ENCODE measurements around the gene BOD1L1. TPM values are rescaled to one million over a fixed set of nuclear protein-coding genes. Genes with fewer than 3 reads are reported as not detected.

Gene BOD1L1
- total RNA-seq, 1 experiment from 2014 or later = 40.4 TPM

DNA sequence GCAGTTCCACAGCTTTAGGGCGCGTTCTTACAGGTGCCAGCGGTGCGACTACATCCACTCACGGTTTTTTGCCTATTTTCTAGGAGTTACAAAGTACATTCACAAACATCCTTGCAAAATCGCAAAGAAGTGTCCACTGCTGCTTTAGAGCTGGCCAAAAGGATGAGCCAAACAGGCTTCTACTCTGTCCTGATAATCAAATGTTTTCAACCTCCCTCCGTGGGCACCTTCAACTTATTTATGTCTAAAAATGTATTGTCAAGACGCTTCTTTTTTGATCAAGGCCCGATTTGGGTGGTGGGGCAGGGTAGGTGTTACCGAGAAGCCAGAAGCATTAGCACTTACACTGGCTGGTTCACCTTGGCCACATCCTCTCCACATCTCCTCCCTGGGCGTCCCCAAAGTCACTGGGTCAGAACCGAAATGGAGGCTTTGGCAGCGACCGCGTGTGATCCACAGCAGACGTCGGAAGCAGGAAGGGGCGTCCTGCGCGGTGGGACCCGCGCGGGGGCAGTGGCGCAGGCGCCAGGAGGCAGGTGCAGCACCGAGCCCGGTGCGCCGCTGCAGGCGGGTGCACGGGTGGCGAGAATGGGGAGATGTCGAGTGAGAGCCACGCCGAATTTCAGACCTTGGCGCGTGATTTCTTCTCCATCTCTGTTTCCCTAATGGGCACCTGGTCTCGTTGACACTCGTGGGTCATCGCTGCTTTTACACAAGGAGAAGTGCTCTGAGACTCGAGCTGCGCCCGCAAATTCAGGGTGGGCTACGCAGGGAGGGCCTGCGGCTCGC lies 100.1 kb downstream of the BOD1L1 start:
- Histone ChIP-seq H4K20me1 (ENCODE audit: insufficient read depth) (no peaks in the 10 kb centered on the region), H3K9me2 (ENCODE audit: insufficient read depth) (no peaks in the 10 kb centered on the region), H3K79me2 (ENCODE audit: low read depth) (no peaks in the 10 kb centered on the region), H3F3A (ENCODE audit: insufficient read depth, low read depth) (no peaks in the 10 kb centered on the region), H3K4me3 (no peak overlapping the region), H3K27ac (no peak overlapping the region), H3K27me3 (ENCODE audit: insufficient read depth, low read depth) (no peaks in the 10 kb centered on the region), H3K4me2 (no peak overlapping the region), H2AFZ (no peak overlapping the region), H3K9me3 (ENCODE audit: insufficient read depth, low read depth) (no peaks in the 10 kb centered on the region), H3K36me3 (ENCODE audit: low read depth) (no peaks in the 10 kb centered on the region), H3K4me1 (replicated peaks; ENCODE audit: insufficient read depth) (no peaks in the 10 kb centered on the region)
- BruUV-seq (replicated peaks) = no TSS peak
- intact Hi-C loops (cut with micrococcal nuclease; ENCODE audit: unreplicated experiment) = no loop called here
- ChIA-PET POLR2A (ENCODE audit: unreplicated experiment) (no interaction called here), CTCF (no interaction called here)
- TF ChIP-seq, protein P1, sequence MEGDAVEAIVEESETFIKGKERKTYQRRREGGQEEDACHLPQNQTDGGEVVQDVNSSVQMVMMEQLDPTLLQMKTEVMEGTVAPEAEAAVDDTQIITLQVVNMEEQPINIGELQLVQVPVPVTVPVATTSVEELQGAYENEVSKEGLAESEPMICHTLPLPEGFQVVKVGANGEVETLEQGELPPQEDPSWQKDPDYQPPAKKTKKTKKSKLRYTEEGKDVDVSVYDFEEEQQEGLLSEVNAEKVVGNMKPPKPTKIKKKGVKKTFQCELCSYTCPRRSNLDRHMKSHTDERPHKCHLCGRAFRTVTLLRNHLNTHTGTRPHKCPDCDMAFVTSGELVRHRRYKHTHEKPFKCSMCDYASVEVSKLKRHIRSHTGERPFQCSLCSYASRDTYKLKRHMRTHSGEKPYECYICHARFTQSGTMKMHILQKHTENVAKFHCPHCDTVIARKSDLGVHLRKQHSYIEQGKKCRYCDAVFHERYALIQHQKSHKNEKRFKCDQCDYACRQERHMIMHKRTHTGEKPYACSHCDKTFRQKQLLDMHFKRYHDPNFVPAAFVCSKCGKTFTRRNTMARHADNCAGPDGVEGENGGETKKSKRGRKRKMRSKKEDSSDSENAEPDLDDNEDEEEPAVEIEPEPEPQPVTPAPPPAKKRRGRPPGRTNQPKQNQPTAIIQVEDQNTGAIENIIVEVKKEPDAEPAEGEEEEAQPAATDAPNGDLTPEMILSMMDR (conservative IDR thresholded peaks at IDR 0.05) = no peak
- TF ChIP-seq EZH2 (IDR thresholded peaks at IDR 0.05; ENCODE audit: low read depth) = no peak
- DNase-seq = no peak

DNA sequence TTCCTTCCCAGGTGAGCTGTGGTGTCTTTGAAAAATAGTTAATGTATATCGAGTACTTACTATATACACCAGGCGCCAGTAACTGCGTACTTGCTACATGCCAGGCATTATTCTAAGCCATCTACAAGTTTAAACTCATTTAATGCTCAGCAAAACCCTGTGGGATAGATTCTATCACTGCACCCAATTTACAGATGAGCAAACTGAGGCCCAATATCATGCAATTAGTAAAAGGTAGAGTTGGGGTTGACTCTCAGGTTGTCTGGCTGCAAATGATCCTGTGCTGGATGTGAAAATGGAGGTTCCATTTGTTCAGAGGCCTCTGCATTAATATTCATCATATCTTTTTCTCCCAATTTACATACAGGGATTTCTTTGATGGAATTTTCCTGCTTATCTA lies 100.9 kb downstream of the BOD1L1 start:
- no peaks in the 10 kb centered on the region for H3K36me3 ChIP-seq (ENCODE audit: low read depth)
- no peak overlapping the region for H3K27ac ChIP-seq
- no peak for TF ChIP-seq EZH2 (IDR thresholded peaks at IDR 0.05; ENCODE audit: low read depth)
- TF ChIP-seq, protein P1 (conservative IDR thresholded peaks at IDR 0.05) = no peak
- no peaks in the 10 kb centered on the region for H3K79me2 ChIP-seq (ENCODE audit: low read depth)
- BruUV-seq (replicated peaks) = no TSS peak
- ChIA-PET POLR2A (ENCODE audit: unreplicated experiment) (no interaction called here), CTCF (no interaction called here)
- no peak overlapping the region for H3K4me2 ChIP-seq
- no peaks in the 10 kb centered on the region for H3K4me1 ChIP-seq (replicated peaks; ENCODE audit: insufficient read depth)
- no peaks in the 10 kb centered on the region for H4K20me1 ChIP-seq (ENCODE audit: insufficient read depth)
- H3K4me3 ChIP-seq = no peak overlapping the region
- DNase-seq = no peak
- H3K9me2 ChIP-seq (ENCODE audit: insufficient read depth) = no peaks in the 10 kb centered on the region
- H3F3A ChIP-seq (ENCODE audit: insufficient read depth, low read depth) = no peaks in the 10 kb centered on the region
- H3K27me3 ChIP-seq (ENCODE audit: insufficient read depth, low read depth) = no peaks in the 10 kb centered on the region
- H2AFZ ChIP-seq = no peak overlapping the region
- no peaks in the 10 kb centered on the region for H3K9me3 ChIP-seq (ENCODE audit: insufficient read depth, low read depth)
- intact Hi-C loops (cut with micrococcal nuclease; ENCODE audit: unreplicated experiment) = no loop called here

DNA sequence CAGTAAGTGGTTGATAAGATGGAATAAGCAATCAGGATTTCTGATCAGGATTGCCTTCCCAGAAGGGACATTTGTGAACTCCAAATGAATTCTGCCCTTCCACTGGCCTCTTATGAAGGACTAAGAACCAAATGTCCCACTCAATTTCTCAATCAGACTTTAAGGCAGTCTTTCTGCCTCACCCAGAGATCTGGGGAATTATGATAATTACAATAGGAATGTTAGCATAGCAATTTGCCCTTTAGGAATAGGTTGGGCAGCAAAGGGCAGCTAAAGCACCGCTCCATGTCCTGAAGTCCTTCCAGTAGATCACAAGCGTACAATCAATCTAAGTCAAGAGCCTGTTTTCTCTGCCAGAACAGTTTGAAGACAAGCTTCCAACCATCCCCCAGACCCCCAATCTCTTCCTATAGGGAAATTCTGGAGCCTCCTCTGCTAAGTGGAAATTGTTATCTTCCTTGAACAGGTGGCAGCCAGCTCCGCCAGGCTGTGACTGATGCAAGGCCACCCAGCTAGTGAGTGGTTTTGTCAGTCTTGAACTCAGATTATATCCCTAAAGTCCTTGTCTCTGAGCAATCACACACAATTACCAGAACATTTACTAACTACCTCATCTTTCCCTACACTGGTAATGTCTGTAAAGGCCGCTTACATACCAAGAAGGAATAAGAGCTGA lies 101.8 kb downstream of the BOD1L1 start:
- DNase-seq = peak in 1 of 2 experiments; percentile 35
- intact Hi-C loops (cut with micrococcal nuclease; ENCODE audit: unreplicated experiment) = no loop called here
- Histone ChIP-seq H3K4me2 (no peak overlapping the region), H4K20me1 (ENCODE audit: insufficient read depth) (no peaks in the 10 kb centered on the region), H3K27me3 (ENCODE audit: insufficient read depth, low read depth) (no peaks in the 10 kb centered on the region), H3K4me1 (replicated peaks; ENCODE audit: insufficient read depth) (no peaks in the 10 kb centered on the region), H2AFZ (no peak overlapping the region), H3K9me3 (ENCODE audit: insufficient read depth, low read depth) (no peaks in the 10 kb centered on the region), H3F3A (ENCODE audit: insufficient read depth, low read depth) (no peaks in the 10 kb centered on the region), H3K9me2 (ENCODE audit: insufficient read depth) (no peaks in the 10 kb centered on the region), H3K36me3 (ENCODE audit: low read depth) (no peaks in the 10 kb centered on the region), H3K27ac (no peak overlapping the region), H3K79me2 (ENCODE audit: low read depth) (no peaks in the 10 kb centered on the region), H3K4me3 (no peak overlapping the region)
- TF ChIP-seq, protein P1 (conservative IDR thresholded peaks at IDR 0.05) = no peak
- TF ChIP-seq EZH2 (IDR thresholded peaks at IDR 0.05; ENCODE audit: low read depth) = no peak
- BruUV-seq (replicated peaks) = no TSS peak
- POLR2A ChIA-PET (ENCODE audit: unreplicated experiment) = interaction anchor here (0.6 kb wide), 1 partner anchor 845 kb away, joined by 9 read pairs; no protein-coding TSS in a partner anchor
- CTCF ChIA-PET = no interaction called here

All from PC-9 (cell line).